SK-N-SH treated with all-trans-retinoic acid at 6 μM for 48 hours (cell line): ENCODE measurements around the gene UST.

Experiments
- CREB5 ChIP-seq: fragments of 250-450 bp; sonication (Bioruptor Pico); IDR thresholded peaks from 2 replicates; pipeline ENCODE4 v1.5.1; 2020; ENCODE audit warnings: low read depth, mild to moderate bottlenecking, moderate library complexity
- GLIS3 ChIP-seq: fragments of 250-450 bp; sonication (Bioruptor Pico); IDR thresholded peaks from 2 replicates; pipeline ENCODE4 v1.5.0; 2020; ENCODE audit warnings: mild to moderate bottlenecking, moderate library complexity

GRCh38 chr6:148745926-148746325 is 904 bp upstream of the UST start:
- TF ChIP-seq GLIS3 (CRISPR knock-in tag) = no peak
- TF ChIP-seq CREB5 (CRISPR knock-in tag) = no peak
